Measurements from ENCODE around the gene PLEKHH2. TPM values are rescaled to one million over a fixed set of nuclear protein-coding genes. Genes with fewer than 3 reads are reported as not detected.
A peak's percentile ranks its signal among the peaks of the same experiment; 100 is the strongest.

PLEKHH2 gene
- total and polyA plus RNA-seq, 5 experiments from 2014 or later = 0.13 to 6.4 (median 3.3) TPM; not detected in 1

DNA sequence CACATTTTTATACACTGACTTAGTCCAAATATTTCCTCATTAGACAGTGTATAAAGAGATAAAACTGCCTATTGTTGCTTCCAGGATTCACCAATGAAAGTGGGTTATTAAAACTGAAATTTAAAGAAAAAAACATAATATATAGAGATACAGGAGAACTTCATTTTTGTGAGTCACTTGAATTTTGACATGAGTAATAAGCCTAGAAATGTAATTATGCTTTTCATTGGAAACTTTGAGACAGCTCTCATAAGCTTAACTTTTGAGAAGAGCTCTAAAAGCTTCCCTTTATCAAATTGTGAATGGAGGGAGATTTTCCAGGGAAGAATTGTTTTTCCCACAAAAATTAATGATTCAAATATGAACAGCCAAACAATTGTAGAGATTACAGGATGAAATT lies 150.8 kb downstream of the PLEKHH2 start:
- H3K4me3 Mint-ChIP-seq = no peak overlapping the region
- ATAC-seq (no peak), DNase-seq (no peak)
- H3K36me3 Mint-ChIP-seq = peaks cover 0 to 23% (median 10%) of the 10 kb centered on the region in 3 donors
- no peaks in the 10 kb centered on the region for H3K9me3 Mint-ChIP-seq
- POLR2A ChIA-PET = no interaction called here
- no peaks in the 10 kb centered on the region for H3K4me1 Mint-ChIP-seq
- no peaks in the 10 kb centered on the region for H3K27me3 Mint-ChIP-seq
- H3K27ac Mint-ChIP-seq = no peak overlapping the region

DNA sequence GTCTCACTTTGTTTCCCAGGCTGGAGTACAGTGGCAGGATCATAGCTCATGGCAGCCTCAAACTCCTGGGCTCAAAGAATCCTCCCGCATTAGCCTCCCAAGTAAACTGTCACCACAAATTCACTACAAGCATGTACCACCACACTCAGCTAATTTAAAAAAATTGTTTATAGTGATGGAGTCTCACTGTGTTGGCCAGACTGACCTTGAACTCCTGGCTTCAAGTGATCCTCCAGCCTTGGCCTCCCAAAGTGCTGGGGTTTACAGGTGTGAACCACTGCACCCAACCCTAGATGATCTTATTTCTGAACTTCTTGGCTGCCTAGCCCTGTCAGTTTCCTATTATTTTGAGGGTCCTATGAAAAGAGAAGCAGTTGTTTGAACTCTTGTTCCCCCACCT lies 151.6 kb downstream of the PLEKHH2 start:
- Mint-ChIP-seq H3K4me1 (no peaks in the 10 kb centered on the region), H3K27ac (no peak overlapping the region), H3K4me3 (no peak overlapping the region), H3K27me3 (no peaks in the 10 kb centered on the region), H3K36me3 (peaks cover 0 to 23% (median 14%) of the 10 kb centered on the region in 3 donors), H3K9me3 (no peaks in the 10 kb centered on the region)
- DNase-seq (no peak), ATAC-seq (no peak)
- POLR2A ChIA-PET = no interaction called here

DNA sequence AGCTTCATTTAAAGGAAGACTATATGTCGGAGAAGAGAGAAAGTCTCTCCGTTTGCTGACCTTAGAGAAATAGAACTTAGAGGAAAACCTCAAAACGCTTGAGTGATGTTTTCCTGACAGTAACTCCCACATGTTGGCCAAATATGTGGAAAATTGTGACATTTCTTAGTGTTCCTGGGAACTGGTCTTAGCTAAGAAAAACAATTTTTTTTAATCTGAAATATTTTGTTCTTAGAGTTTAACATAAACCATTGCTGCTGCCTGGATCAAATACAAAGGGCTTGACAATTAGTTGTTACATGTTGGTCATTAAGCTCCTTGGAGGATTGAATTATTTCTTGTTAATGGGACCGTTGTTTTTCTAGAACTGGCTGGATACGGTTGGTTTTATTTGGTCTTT lies 153.1 kb downstream of the PLEKHH2 start:
- POLR2A ChIA-PET = interaction anchor here (0.8 kb wide), 1 partner anchor 20 kb away, joined by 4 read pairs; no protein-coding TSS in a partner anchor
- Mint-ChIP-seq H3K4me1 (no peaks in the 10 kb centered on the region), H3K9me3 (no peaks in the 10 kb centered on the region), H3K27ac (no peak overlapping the region), H3K36me3 (peaks cover 0 to 32% (median 18%) of the 10 kb centered on the region in 3 donors), H3K27me3 (no peaks in the 10 kb centered on the region), H3K4me3 (no peak overlapping the region)
- ATAC-seq (no peak), DNase-seq (no peak)

DNA sequence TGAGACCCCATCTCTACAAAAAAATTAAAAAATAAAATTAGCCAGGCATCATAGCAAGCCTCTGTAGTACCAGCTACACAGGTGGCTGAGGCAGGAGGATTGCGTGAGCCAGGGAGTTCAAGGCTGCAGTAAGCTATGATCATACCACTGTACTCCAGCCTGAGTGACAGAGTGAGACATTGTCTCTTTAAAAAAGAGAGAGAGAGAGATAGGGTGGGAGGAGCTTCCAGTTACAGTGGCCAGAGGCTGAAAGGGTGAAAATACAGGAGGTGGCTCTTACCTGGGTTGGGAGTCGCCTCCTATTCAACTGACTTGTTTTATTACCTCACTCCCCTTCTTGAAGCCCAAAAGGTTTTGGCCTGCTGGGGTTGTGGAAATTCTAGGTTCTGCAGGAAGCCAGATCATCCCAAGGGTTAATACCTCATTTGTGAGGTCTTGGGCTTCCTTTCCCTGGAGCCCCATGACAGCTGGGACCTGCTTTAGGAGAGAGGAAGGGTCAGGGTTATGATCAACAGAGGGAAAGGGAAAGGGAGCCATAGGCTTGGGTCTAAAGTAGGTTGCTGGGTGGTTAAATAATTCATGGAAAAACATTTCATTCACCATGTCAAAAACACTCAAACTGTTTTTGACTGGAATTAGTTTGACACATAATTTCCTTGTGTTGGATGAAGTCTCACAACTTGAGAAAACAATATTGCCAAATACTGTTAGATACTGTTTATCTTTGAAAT lies 154.1 kb downstream of the PLEKHH2 start:
- POLR2A ChIA-PET = no interaction called here
- no peak overlapping the region for H3K4me3 Mint-ChIP-seq
- H3K9me3 Mint-ChIP-seq = no peaks in the 10 kb centered on the region
- ATAC-seq (no peak), DNase-seq (no peak)
- no peaks in the 10 kb centered on the region for H3K27me3 Mint-ChIP-seq
- no peaks in the 10 kb centered on the region for H3K4me1 Mint-ChIP-seq
- H3K36me3 Mint-ChIP-seq = peaks cover 0 to 37% (median 24%) of the 10 kb centered on the region in 3 donors
- no peak overlapping the region for H3K27ac Mint-ChIP-seq

DNA sequence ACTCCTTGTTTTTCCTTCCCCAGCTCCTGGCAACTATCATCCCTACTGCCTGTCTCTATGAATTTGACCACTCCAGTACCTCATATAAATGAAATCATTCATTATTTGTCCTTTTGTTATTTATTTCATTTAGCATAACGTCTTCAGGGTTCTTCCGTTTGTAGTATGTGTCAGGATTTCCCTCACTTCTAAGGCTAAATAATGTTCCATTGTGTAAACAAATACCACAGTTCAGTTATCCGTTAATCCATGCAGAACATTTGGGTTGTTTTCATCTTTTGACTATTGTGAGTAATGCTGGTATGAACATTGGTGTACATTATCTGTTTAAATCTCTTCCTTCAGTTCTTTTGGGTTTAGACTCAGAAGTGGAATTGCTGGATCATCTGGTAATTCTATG lies 155.6 kb downstream of the PLEKHH2 start:
- H3K27me3 Mint-ChIP-seq = no peaks in the 10 kb centered on the region
- H3K9me3 Mint-ChIP-seq = no peaks in the 10 kb centered on the region
- DNase-seq (no peak), ATAC-seq (no peak)
- H3K4me3 Mint-ChIP-seq = no peak overlapping the region
- H3K4me1 Mint-ChIP-seq = no peaks in the 10 kb centered on the region
- H3K27ac Mint-ChIP-seq = peak overlapping the region in 1 of 10 donors; percentile 11
- POLR2A ChIA-PET = no interaction called here
- peaks cover 0 to 36% (median 28%) of the 10 kb centered on the region in 3 donors for H3K36me3 Mint-ChIP-seq

DNA sequence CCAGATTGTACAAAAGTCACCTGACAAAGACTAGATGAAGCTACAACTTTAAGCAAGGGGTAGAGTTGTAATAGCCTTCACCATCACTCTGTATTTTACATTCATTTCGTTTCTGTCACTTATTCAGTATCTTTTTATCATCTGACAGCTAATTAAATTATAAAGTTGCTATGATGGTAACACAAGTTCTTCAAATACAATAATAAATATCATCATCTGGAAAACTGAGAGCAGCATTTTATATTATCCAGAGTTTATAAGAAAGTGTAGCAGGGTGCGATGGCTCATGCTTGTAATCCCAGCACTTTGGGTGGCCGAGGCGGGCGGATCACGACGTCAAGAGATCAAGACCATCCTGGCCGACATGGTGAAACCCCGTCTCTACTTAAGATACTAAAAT lies 157.9 kb downstream of the PLEKHH2 start:
- H3K4me1 Mint-ChIP-seq = no peaks in the 10 kb centered on the region
- ATAC-seq = no peak
- POLR2A ChIA-PET = no interaction called here

DNA sequence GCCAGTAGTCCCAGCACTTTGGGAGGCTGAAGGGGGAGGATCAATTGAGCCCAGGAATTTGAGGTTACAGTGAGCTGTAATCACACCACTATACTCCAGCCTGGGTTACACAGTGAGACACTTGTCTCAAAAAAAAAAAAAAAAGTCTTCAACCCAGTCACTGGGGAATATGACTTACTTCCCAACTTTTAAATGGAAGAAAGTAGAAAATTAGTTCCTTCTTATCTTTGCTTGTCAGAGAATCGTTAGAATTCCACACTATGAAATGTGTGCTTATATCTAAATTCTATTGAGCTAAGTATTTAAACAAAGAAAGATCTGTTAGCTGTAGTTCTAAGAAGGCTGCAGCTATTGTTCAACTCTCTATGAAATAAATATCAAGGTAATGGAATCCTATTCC lies 159.1 kb downstream of the PLEKHH2 start:
- POLR2A ChIA-PET = no interaction called here
- no peak for ATAC-seq
- DNase-seq = no peak
- Mint-ChIP-seq H3K27ac (no peak overlapping the region), H3K36me3 (peaks cover 0 to 19% (median 19%) of the 10 kb centered on the region in 3 donors), H3K27me3 (no peaks in the 10 kb centered on the region), H3K4me1 (no peaks in the 10 kb centered on the region), H3K4me3 (no peak overlapping the region), H3K9me3 (no peaks in the 10 kb centered on the region)

More for the DNA sequence above, 157.9 kb downstream of the PLEKHH2 start:
- peaks cover 0 to 27% (median 22%) of the 10 kb centered on the region in 3 donors for H3K36me3 Mint-ChIP-seq
- DNase-seq = no peak
- H3K27ac Mint-ChIP-seq = no peak overlapping the region
- no peaks in the 10 kb centered on the region for H3K27me3 Mint-ChIP-seq
- H3K4me3 Mint-ChIP-seq = no peak overlapping the region
- H3K9me3 Mint-ChIP-seq = no peaks in the 10 kb centered on the region

DNA sequence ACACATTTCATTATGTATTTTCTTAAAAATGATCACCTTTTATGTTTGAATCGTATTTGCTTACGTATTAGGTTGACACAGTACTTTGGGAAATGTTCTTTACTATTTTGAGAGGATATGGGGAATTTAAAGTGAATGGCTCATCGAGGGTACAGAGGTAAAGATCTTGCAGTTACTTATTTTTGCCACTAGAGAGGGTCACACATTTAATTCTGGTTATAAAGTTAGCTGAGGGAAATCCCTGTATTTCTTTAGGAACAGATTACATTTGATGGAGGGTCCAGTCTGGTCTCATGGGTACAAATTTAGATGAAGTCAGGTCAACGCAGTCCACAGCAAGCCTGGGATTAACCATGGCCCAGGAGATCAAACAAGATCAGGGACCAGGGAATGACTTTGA lies 161.2 kb downstream of the PLEKHH2 start:
- H3K4me3 Mint-ChIP-seq = no peak overlapping the region

DNA sequence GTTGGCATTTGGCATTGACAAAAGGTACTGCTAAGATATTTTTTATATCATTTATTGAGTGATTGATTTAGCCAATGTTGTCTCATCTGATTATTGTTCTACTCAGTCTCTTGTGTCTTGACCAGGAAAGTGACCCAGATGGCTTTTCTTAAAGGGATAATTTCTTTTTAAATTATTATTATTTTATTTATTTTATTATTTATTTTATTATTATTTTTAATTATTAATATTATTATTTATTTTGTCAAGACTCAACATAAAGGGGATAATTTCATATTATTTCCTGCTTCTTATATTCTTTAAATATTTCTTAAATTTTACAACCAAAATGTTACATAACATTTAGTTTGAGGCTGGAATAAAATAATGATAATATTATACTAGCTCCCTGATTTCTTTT lies 163.8 kb downstream of the PLEKHH2 start:
- ATAC-seq (no peak), DNase-seq (no peak)
- Mint-ChIP-seq H3K27me3 (no peaks in the 10 kb centered on the region), H3K9me3 (no peaks in the 10 kb centered on the region), H3K4me1 (no peaks in the 10 kb centered on the region), H3K36me3 (peaks cover 0 to 19% (median 10%) of the 10 kb centered on the region in 3 donors), H3K4me3 (no peak overlapping the region), H3K27ac (no peak overlapping the region)
- POLR2A ChIA-PET = no interaction called here

More for the DNA sequence above, 161.2 kb downstream of the PLEKHH2 start:
- Mint-ChIP-seq H3K27ac (no peak overlapping the region), H3K36me3 (peaks cover 0 to 18% (median 17%) of the 10 kb centered on the region in 3 donors), H3K9me3 (no peaks in the 10 kb centered on the region), H3K4me1 (no peaks in the 10 kb centered on the region), H3K27me3 (no peaks in the 10 kb centered on the region)
- POLR2A ChIA-PET = no interaction called here
- ATAC-seq = no peak
- no peak for DNase-seq

DNA sequence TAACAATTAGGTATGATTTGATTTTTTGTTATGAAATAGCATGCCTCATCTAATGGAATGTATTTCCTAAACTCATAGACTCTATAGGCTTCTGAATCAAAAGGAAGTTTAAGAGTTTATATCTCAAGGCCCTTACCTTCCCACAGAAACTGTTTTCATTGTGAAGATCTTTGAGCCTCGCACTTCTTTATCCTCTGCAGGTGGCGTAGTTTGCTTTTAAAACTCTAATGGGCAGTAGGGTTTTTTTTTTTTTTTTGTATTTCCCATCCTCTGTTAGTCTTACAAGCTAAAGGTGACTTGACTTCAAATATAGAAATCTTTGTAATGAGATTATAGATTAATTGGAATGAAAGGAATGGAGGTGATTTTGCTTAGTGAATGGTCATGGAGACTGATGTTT lies 165.1 kb downstream of the PLEKHH2 start:
- no peaks in the 10 kb centered on the region for H3K4me1 Mint-ChIP-seq
- no peak overlapping the region for H3K27ac Mint-ChIP-seq
- DNase-seq (no peak), ATAC-seq (no peak)
- H3K36me3 Mint-ChIP-seq = peaks cover 0 to 19% (median 12%) of the 10 kb centered on the region in 3 donors
- POLR2A ChIA-PET = no interaction called here
- no peaks in the 10 kb centered on the region for H3K9me3 Mint-ChIP-seq
- no peak overlapping the region for H3K4me3 Mint-ChIP-seq
- no peaks in the 10 kb centered on the region for H3K27me3 Mint-ChIP-seq

DNA sequence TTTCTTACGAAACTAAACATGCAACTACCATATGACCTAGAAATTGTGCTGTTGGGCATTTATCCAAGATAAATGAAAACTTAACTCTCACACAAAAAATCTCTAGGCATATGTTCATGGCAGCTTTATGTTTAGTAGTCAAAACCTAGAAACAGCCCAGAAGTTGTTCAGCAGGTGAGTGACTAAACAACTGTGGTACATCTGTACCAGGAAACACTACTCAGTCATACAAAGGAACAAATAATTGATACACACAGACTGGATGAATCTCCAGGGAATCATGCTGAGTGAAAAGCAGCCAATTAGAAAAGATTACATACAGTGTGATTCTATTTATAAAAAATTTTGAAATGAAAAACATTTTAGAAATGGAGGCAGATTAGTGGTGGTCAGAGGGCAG lies 166.1 kb downstream of the PLEKHH2 start:
- peaks cover 0 to 25% (median 14%) of the 10 kb centered on the region in 3 donors for H3K36me3 Mint-ChIP-seq
- H3K9me3 Mint-ChIP-seq = no peaks in the 10 kb centered on the region
- POLR2A ChIA-PET = no interaction called here
- no peak overlapping the region for H3K4me3 Mint-ChIP-seq
- no peaks in the 10 kb centered on the region for H3K27me3 Mint-ChIP-seq
- no peaks in the 10 kb centered on the region for H3K4me1 Mint-ChIP-seq
- DNase-seq (no peak), ATAC-seq (no peak)
- no peak overlapping the region for H3K27ac Mint-ChIP-seq

DNA sequence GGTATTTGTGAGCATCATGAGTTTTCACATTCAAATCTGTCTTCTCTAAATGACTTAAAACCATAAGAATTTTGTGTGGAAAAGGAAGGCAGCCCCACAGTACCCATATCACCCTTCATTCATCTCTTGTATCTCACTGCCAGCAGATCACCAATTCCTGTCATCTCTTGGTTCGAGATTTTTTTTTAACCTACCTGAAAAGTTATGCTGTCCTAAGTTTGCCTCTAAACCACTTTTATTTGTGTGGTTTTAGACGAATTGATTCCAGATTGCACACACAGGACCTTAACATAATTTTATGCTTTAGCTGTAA lies 169.6 kb downstream of the PLEKHH2 start:
- no peak overlapping the region for H3K27ac Mint-ChIP-seq
- no peaks in the 10 kb centered on the region for H3K4me1 Mint-ChIP-seq
- ATAC-seq (no peak), DNase-seq (no peak)
- H3K36me3 Mint-ChIP-seq = peaks cover 0 to 23% (median 17%) of the 10 kb centered on the region in 3 donors
- no peaks in the 10 kb centered on the region for H3K27me3 Mint-ChIP-seq
- H3K9me3 Mint-ChIP-seq = no peaks in the 10 kb centered on the region
- POLR2A ChIA-PET = no interaction called here
- H3K4me3 Mint-ChIP-seq = no peak overlapping the region

DNA sequence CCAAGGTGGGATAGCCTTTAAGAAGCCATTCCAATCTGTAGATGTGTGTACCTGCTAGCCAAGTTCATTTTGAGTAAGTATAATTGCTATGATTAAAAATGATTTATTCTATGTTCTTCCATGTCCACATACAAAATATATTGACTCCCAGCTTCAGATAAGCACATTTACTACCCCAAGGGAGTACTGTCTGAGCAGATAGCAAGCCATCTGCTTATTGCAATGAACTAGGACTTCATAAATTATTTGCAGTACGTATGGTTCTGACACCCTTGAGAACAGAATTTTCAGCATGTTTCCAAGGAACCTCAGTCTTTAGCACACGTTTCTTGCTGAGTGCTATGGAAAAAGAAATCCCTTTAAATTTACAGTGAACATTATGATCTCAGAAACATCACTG lies 173.4 kb downstream of the PLEKHH2 start:
- Mint-ChIP-seq H3K36me3 (peaks cover 2 to 15% (median 13%) of the 10 kb centered on the region in 3 donors), H3K27me3 (no peaks in the 10 kb centered on the region), H3K4me3 (no peak overlapping the region), H3K9me3 (peaks cover 0 to 3% (median 0%) of the 10 kb centered on the region in 9 donors), H3K4me1 (peaks cover 0 to under 1% (median 0%) of the 10 kb centered on the region in 4 donors), H3K27ac (no peak overlapping the region)
- POLR2A ChIA-PET = no interaction called here
- DNase-seq (no peak), ATAC-seq (no peak)

DNA sequence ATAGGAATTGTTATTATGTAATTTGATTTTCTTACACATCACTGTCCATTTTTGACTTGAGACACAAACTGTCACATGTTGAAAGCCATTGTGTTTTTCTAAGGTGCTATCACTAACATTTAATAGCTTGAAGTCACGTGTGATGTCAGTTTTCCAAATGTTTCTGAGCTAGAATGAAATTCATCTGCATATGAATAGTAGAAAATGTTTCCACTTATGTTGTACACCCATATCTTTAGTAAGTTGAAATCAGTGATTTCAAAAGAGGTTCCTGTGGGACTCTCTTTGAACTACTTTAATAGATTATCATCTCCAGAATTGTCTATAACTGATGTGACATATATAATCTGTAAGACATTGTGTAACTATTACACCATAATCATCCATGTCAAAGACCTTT lies 173.8 kb downstream of the PLEKHH2 start:
- Mint-ChIP-seq H3K4me1 (peaks cover 0 to 3% (median 0%) of the 10 kb centered on the region in 4 donors), H3K27me3 (no peaks in the 10 kb centered on the region), H3K4me3 (no peak overlapping the region), H3K27ac (no peak overlapping the region), H3K36me3 (peaks cover 5 to 14% (median 11%) of the 10 kb centered on the region in 3 donors), H3K9me3 (peaks cover 0 to 7% (median 0%) of the 10 kb centered on the region in 9 donors)
- POLR2A ChIA-PET = no interaction called here
- ATAC-seq (no peak), DNase-seq (no peak)

Measured in naive thymus-derived CD8-positive, alpha-beta T cell (primary cell).